ENCODE results near the gene RAPGEF1. TPM values are rescaled to one million over a fixed set of nuclear protein-coding genes. Genes with fewer than 3 reads are reported as not detected.

Gene RAPGEF1
- total and polyA plus RNA-seq, 9 of the 15 experiments (the other 6 are each of a cell fraction or from before 2014, with no cell fraction given), result 0.06 to 44.1 (median 19.9) TPM

DNA sequence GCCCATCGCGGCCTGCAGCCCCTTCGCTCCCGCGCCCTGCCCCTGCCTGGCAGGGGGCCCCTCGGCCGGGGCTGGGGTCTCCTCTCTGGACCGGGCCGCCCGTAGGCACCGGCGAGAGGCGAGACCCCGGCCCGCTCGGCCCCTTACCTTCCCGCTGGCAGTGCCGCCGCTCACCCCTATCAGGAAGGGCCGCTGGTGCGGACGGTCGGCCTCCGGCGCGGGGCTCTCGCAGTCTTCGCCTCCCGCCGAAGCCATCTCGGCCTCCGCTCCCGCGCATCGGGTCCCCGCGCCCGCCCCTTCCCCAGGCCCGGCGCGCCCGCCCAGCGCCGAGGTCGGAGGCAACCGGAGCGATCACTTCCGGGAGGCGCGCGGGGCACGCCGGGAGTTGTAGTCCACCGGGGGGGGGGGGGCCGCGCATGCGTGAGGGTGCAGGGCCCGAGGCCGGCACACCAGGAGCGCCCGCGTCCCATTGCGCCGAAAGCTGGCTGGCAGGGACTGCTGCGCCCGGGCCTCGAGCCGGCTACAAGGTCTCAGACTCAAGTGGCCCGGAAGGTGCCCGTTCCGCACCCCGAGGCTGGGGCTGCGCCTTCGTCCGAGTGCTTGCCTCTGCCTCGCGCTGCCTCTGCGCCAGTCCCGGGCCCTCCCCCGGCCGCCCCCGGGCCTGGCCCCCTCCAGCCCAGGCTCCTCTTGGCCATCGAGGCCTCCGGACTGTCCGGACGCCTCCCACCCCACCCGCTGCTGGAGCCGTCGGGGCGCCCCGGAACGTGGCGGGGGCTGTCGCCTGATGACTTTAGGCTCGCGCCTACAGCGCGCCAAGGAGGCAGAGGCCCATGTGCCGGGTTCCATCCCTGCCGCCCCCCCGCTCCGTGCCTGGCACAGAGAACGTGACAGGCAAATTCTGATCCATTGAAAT is 208.7 kb downstream of the RAPGEF1 start, which contains the start of gene UCK1 (continued):
- TF ChIP-seq RUNX1 (IDR thresholded peaks at IDR 0.05; ENCODE audit: low read depth) (no peak), ELF1 (tag; IDR thresholded peaks at IDR 0.05) (peak; percentile 88), SRSF3 (IDR thresholded peaks at IDR 0.05; ENCODE audit: insufficient read depth, low read length) (no peak), ESRRA (IDR thresholded peaks at IDR 0.05; ENCODE audit: borderline replicate concordance, low read depth) (no peak), KLF10 (CRISPR knock-in tag; IDR thresholded peaks at IDR 0.05) (no peak), MYBL2 (IDR thresholded peaks at IDR 0.05; ENCODE audit: low read depth) (no peak), MYBL2 (CRISPR knock-in tag; IDR thresholded peaks at IDR 0.05; ENCODE audit: borderline replicate concordance) (no peak), FOXP1 (CRISPR knock-in tag; IDR thresholded peaks at IDR 0.05) (no peak), ZNF583 (CRISPR knock-in tag; IDR thresholded peaks at IDR 0.05) (no peak), KDM1A (IDR thresholded peaks at IDR 0.05) (no peak), SLC30A9 (CRISPR knock-in tag; IDR thresholded peaks at IDR 0.05) (no peak), HMG20B (CRISPR knock-in tag; IDR thresholded peaks at IDR 0.05) (no peak), MEF2A (IDR thresholded peaks at IDR 0.05; ENCODE audit: control insufficient read depth, low read depth, low read length) (no peak), C11orf30 (IDR thresholded peaks at IDR 0.05; ENCODE audit: low read depth) (no peak), MTA2 (IDR thresholded peaks at IDR 0.05; ENCODE audit: low read depth) (no peak; the same call in 1 of the 2 replicates), ASH1L (IDR thresholded peaks at IDR 0.05; ENCODE audit: borderline replicate concordance, low read depth, partially characterized antibody) (no peak)
- TF ChIP-seq, protein P1, sequence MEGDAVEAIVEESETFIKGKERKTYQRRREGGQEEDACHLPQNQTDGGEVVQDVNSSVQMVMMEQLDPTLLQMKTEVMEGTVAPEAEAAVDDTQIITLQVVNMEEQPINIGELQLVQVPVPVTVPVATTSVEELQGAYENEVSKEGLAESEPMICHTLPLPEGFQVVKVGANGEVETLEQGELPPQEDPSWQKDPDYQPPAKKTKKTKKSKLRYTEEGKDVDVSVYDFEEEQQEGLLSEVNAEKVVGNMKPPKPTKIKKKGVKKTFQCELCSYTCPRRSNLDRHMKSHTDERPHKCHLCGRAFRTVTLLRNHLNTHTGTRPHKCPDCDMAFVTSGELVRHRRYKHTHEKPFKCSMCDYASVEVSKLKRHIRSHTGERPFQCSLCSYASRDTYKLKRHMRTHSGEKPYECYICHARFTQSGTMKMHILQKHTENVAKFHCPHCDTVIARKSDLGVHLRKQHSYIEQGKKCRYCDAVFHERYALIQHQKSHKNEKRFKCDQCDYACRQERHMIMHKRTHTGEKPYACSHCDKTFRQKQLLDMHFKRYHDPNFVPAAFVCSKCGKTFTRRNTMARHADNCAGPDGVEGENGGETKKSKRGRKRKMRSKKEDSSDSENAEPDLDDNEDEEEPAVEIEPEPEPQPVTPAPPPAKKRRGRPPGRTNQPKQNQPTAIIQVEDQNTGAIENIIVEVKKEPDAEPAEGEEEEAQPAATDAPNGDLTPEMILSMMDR (IDR thresholded peaks at IDR 0.05 in 2 of 3, conservative IDR thresholded peaks at IDR 0.05 in 1 of 3; ENCODE audit: insufficient read depth in 2 of 3, low read depth in 1 of 3, low read length in 3 of 3), result peak in 1 of 3 experiments; percentile 5; a peak in 1 of 6 replicates
- TF ChIP-seq, protein P2, sequence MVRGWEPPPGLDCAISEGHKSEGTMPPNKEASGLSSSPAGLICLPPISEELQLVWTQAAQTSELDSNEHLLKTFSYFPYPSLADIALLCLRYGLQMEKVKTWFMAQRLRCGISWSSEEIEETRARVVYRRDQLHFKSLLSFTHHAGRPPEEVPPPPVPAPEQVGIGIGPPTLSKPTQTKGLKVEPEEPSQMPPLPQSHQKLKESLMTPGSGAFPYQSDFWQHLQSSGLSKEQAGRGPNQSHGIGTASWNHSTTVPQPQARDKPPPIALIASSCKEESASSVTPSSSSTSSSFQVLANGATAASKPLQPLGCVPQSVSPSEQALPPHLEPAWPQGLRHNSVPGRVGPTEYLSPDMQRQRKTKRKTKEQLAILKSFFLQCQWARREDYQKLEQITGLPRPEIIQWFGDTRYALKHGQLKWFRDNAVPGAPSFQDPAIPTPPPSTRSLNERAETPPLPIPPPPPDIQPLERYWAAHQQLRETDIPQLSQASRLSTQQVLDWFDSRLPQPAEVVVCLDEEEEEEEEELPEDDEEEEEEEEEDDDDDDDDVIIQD (CRISPR knock-in tag; IDR thresholded peaks at IDR 0.05), result no peak
- TF ChIP-seq, protein P3, sequence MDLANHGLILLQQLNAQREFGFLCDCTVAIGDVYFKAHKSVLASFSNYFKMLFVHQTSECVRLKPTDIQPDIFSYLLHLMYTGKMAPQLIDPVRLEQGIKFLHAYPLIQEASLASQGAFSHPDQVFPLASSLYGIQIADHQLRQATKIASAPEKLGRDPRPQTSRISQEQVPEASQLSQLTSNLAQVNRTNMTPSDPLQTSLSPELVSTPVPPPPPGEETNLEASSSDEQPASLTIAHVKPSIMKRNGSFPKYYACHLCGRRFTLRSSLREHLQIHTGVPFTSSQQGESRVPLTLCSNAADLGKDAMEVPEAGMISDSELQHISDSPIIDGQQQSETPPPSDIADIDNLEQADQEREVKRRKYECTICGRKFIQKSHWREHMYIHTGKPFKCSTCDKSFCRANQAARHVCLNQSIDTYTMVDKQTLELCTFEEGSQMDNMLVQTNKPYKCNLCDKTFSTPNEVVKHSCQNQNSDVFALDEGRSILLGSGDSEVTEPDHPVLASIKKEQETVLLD (IDR thresholded peaks at IDR 0.05), result no peak
- TF ChIP-seq, protein P4, sequence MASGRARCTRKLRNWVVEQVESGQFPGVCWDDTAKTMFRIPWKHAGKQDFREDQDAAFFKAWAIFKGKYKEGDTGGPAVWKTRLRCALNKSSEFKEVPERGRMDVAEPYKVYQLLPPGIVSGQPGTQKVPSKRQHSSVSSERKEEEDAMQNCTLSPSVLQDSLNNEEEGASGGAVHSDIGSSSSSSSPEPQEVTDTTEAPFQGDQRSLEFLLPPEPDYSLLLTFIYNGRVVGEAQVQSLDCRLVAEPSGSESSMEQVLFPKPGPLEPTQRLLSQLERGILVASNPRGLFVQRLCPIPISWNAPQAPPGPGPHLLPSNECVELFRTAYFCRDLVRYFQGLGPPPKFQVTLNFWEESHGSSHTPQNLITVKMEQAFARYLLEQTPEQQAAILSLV (tag; IDR thresholded peaks at IDR 0.05), result no peak
